Heart left ventricle (tissue), 13 donors: ENCODE results near the gene MTSS2.

Source experiments
- POLR2A ChIP-seq, 2 donors: fragments of 450-650 bp; IDR thresholded peaks; one replicate each; pipeline ENCODE4 v1.6.1; 2017; ENCODE audit warnings: antibody characterized with exemption in 2 of 2, mild to moderate bottlenecking in 2 of 2, moderate library complexity in 2 of 2
- TF ChIP-seq, protein P1 (sequence below), 12 donors: fragments of 200-600 bp; sonication (generic) in 4 of 12; IDR thresholded peaks; one replicate each; pipeline versions ENCODE4 v1.5.0 to v1.8.0; 2018 to 2022; ENCODE audit warnings: antibody characterized with exemption in 12 of 12, mild to moderate bottlenecking in 5 of 12
- donor health status: ischemic (EF 13 %, LVEDD 7.1; RV severe dilation, severe dysfunction).
- donor health status: DM: no; HTN: yes; CAD: no.
- donor health status: DM: no; HTN: no; CAD: no.
- donor health status: ischemic (EF 25% LVEDD 6.9; RV normal size, moderate dysfunction).
- donor health status: ischemic (EF 25% LVEDD 5.7; RV mildly dilated, moderate dysfunction).
- donor health status: ischemic (EF 35%, LVEDD 5.7; RV mildly dilated, moderate dysfunction).
- donor health status: nonischemic (EF 11% LVEDD 7.7; RV severe dilation, severe dysfunction).
- donor health status: DM: yes; HTN: yes; CAD: no.
- donor health status: PGD.
- donor health status: ischemic (EF 29% LVEDD 5.4; RV normal size, mild dysfunction).
- donor health status: nonischemic (EF 23%, LVEDD 6.1; RV moderate dilation, normal function).

DNA sequence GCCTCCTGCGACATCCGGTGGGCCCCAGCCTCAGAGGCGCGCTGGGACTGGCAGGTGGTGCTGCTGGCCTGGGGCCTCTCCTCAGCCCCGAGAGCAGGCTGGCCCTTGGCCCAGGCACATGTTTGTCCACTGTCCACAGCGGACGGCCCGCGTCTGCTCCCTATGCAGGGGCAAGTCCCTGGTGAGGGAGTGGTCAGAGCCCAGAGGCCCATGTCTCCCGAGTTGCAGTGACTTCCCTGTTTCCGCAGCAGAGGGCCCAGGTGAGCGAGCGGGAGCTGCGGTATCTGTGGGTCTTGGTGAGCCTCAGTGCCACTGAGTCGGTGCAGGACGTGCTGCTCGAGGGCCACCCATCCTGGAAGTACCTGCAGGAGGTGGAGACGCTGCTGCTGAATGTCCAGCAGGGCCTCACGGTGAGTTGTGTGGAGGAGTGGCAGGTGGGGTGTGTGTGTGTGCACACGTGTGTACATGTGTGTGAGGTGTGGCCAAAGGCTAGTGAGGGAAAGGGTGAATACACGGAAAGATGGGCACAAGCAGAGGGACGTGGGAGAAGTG is 29.1 kb downstream of the MTSS2 start:
- TF ChIP-seq POLR2A (IDR thresholded peaks at IDR 0.05), result no peak
- TF ChIP-seq, protein P1, sequence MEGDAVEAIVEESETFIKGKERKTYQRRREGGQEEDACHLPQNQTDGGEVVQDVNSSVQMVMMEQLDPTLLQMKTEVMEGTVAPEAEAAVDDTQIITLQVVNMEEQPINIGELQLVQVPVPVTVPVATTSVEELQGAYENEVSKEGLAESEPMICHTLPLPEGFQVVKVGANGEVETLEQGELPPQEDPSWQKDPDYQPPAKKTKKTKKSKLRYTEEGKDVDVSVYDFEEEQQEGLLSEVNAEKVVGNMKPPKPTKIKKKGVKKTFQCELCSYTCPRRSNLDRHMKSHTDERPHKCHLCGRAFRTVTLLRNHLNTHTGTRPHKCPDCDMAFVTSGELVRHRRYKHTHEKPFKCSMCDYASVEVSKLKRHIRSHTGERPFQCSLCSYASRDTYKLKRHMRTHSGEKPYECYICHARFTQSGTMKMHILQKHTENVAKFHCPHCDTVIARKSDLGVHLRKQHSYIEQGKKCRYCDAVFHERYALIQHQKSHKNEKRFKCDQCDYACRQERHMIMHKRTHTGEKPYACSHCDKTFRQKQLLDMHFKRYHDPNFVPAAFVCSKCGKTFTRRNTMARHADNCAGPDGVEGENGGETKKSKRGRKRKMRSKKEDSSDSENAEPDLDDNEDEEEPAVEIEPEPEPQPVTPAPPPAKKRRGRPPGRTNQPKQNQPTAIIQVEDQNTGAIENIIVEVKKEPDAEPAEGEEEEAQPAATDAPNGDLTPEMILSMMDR (IDR thresholded peaks at IDR 0.05), result no peak
